ENCODE measurements around the gene ZRANB3.
"Not testable (repeated sequence)": the region's sequence is repeated elsewhere in the genome, so short reads cannot be mapped to it uniquely, and the experiment has no call there.

The ZRANB3 gene

GRCh38 chr2:135119582-135119981 is 411.4 kb downstream of the ZRANB3 start:
- Histone ChIP-seq H3K27me3 (ENCODE audit: insufficient read depth, low read length) (no peaks in the 10 kb centered on the region), H3K9ac (ENCODE audit: low read length) (no peak overlapping the region), H3F3A (ENCODE audit: insufficient read depth, low read length) (no peaks in the 10 kb centered on the region)

GRCh38 chr2:135113322-135113721 is 417.7 kb downstream of the ZRANB3 start:
- H3F3A ChIP-seq (ENCODE audit: insufficient read depth, low read length): no peaks in the 10 kb centered on the region
- no peak overlapping the region for H3K4me2 ChIP-seq (ENCODE audit: low read length)
- no peaks in the 10 kb centered on the region for H3K4me1 ChIP-seq (ENCODE audit: insufficient read depth, low read length, severe bottlenecking)
- no peaks in the 10 kb centered on the region for H3K9me3 ChIP-seq (ENCODE audit: low read length)
- H3K9ac ChIP-seq (ENCODE audit: low read length): no peak overlapping the region
- no peaks in the 10 kb centered on the region for H3K9me2 ChIP-seq (ENCODE audit: low read depth, low read length)
- H3K79me2 ChIP-seq (ENCODE audit: insufficient read depth, low read length): no peaks in the 10 kb centered on the region
- no peak overlapping the region for H3K4me3 ChIP-seq (ENCODE audit: low read depth, low read length, poor library complexity, severe bottlenecking)
- TF ChIP-seq CTCF (IDR thresholded peaks at IDR 0.05; ENCODE audit: low read length) (no peak), EZH2 (IDR thresholded peaks at IDR 0.05; ENCODE audit: borderline replicate concordance, low read length) (no peak)
- H3K36me3 ChIP-seq (ENCODE audit: insufficient read depth, low read length): peaks cover 35% of the 10 kb centered on the region
- H3K27ac ChIP-seq (ENCODE audit: low read depth, low read length, poor library complexity, severe bottlenecking): no peak overlapping the region
- H3K27me3 ChIP-seq (ENCODE audit: insufficient read depth, low read length): no peaks in the 10 kb centered on the region
- 0 out of 2 replicates have a peak, but pooled peaks cover 2% of the 10 kb centered on the region for H4K20me1 ChIP-seq (ENCODE audit: insufficient read depth, low read length)
- H2AFZ ChIP-seq (ENCODE audit: low read length): no peak overlapping the region

More at GRCh38 chr2:135119582-135119981, 411.4 kb downstream of the ZRANB3 start:
- H3K9me2 ChIP-seq (ENCODE audit: low read depth, low read length): no peaks in the 10 kb centered on the region
- H3K79me2 ChIP-seq (ENCODE audit: insufficient read depth, low read length): no peaks in the 10 kb centered on the region
- no peaks in the 10 kb centered on the region for H3K9me3 ChIP-seq (ENCODE audit: low read length)
- H3K36me3 ChIP-seq (ENCODE audit: insufficient read depth, low read length): peaks cover 43% of the 10 kb centered on the region
- no peak overlapping the region for H2AFZ ChIP-seq (ENCODE audit: low read length)
- no peaks in the 10 kb centered on the region for H3K4me1 ChIP-seq (ENCODE audit: insufficient read depth, low read length, severe bottlenecking)
- no peak overlapping the region for H3K27ac ChIP-seq (ENCODE audit: low read depth, low read length, poor library complexity, severe bottlenecking)
- TF ChIP-seq EZH2 (IDR thresholded peaks at IDR 0.05; ENCODE audit: borderline replicate concordance, low read length) (no peak), CTCF (IDR thresholded peaks at IDR 0.05; ENCODE audit: low read length) (no peak)
- H3K4me3 ChIP-seq (ENCODE audit: low read depth, low read length, poor library complexity, severe bottlenecking): no peak overlapping the region
- H3K4me2 ChIP-seq (ENCODE audit: low read length): no peak overlapping the region
- 0 out of 2 replicates have a peak, but pooled peaks cover 2% of the 10 kb centered on the region for H4K20me1 ChIP-seq (ENCODE audit: insufficient read depth, low read length)

GRCh38 chr2:135105513-135106316 is 425.3 kb downstream of the ZRANB3 start:
- H3K79me2 ChIP-seq (ENCODE audit: insufficient read depth, low read length); H3K4me1 ChIP-seq (ENCODE audit: insufficient read depth, low read length, severe bottlenecking); H3K27ac ChIP-seq (ENCODE audit: low read depth, low read length, poor library complexity, severe bottlenecking); H3K4me3 ChIP-seq (ENCODE audit: low read depth, low read length, poor library complexity, severe bottlenecking); H3K4me2 ChIP-seq (ENCODE audit: low read length); H3K9ac ChIP-seq (ENCODE audit: low read length); H2AFZ ChIP-seq (ENCODE audit: low read length); H3K9me3 ChIP-seq (ENCODE audit: low read length); H4K20me1 ChIP-seq (ENCODE audit: insufficient read depth, low read length); H3K27me3 ChIP-seq (ENCODE audit: insufficient read depth, low read length); H3K9me2 ChIP-seq (ENCODE audit: low read depth, low read length); H3F3A ChIP-seq (ENCODE audit: insufficient read depth, low read length): not testable (repeated sequence)
- peaks cover 26% of the 10 kb centered on the region for H3K36me3 ChIP-seq (ENCODE audit: insufficient read depth, low read length)

GRCh38 chr2:135103843-135104242 is 427.2 kb downstream of the ZRANB3 start:
- H3K27me3 ChIP-seq (ENCODE audit: insufficient read depth, low read length): no peaks in the 10 kb centered on the region
- no peaks in the 10 kb centered on the region for H3F3A ChIP-seq (ENCODE audit: insufficient read depth, low read length)
- H4K20me1 ChIP-seq (ENCODE audit: insufficient read depth, low read length): no peaks in the 10 kb centered on the region
- no peak overlapping the region for H3K4me3 ChIP-seq (ENCODE audit: low read depth, low read length, poor library complexity, severe bottlenecking)
- no peaks in the 10 kb centered on the region for H3K9me2 ChIP-seq (ENCODE audit: low read depth, low read length)
- H3K9ac ChIP-seq (ENCODE audit: low read length): no peak overlapping the region
- no peaks in the 10 kb centered on the region for H3K4me1 ChIP-seq (ENCODE audit: insufficient read depth, low read length, severe bottlenecking)
- peaks cover 4% of the 10 kb centered on the region; the same call in 1 of the 2 replicates for H3K9me3 ChIP-seq (ENCODE audit: low read length)
- no peak overlapping the region for H3K27ac ChIP-seq (ENCODE audit: low read depth, low read length, poor library complexity, severe bottlenecking)
- no peak overlapping the region for H2AFZ ChIP-seq (ENCODE audit: low read length)
- no peaks in the 10 kb centered on the region for H3K79me2 ChIP-seq (ENCODE audit: insufficient read depth, low read length)
- TF ChIP-seq EZH2 (IDR thresholded peaks at IDR 0.05; ENCODE audit: borderline replicate concordance, low read length) (no peak), CTCF (IDR thresholded peaks at IDR 0.05; ENCODE audit: low read length) (no peak)
- H3K4me2 ChIP-seq (ENCODE audit: low read length): no peak overlapping the region
- peaks cover 36% of the 10 kb centered on the region for H3K36me3 ChIP-seq (ENCODE audit: insufficient read depth, low read length)

Measured in OCI-LY1 (cell line).